Activated CD8-positive, alpha-beta memory T cell treated with anti-CD3 and anti-CD28 coated beads, Interleukin-2, amount 50 U/mL, for 48 hours (primary cell): ENCODE measurements around the gene TXNRD3.

Experiments
- DNase-seq: peaks from one replicate; pipeline ENCODE4 v3.0.0-alpha.2; 2020

The TXNRD3 gene

DNA sequence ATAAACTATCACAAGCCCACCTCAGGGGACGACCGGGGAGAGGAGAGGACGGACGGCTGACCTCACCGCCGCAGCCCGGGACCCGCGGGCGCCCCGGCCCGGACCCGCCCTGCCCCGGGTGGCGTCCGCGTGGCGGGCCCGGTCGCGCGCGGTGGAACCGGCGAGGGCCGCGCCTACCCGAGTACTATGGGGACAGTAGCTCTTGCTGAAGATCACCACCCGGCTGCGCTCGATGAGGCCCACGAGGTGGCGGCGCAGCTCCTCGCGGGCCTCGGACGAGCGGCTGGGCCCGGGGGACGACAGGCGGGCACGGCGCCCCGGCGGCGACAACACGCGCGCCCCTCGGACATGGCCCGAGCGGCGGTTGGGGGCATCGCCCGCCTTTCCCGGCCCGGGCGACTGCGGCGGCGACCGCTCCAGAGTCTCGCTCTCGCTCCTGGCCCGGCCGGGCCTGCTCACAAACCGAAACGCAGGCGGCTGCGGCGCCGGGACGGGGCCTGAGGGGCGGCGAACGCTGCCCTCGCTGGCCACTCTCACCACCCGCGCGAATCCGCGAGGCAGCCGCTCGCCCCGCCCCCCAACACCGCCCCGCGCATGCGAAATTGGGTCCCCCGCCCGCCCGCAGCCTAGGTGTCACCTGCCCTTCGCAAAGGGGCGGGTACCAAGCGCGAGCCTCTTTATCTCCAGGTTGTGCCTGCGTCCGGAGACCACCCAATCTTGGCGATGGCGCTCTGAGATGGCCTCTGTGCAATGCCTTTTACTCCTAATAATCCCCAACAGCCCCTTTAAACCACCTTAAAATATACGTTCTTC is at the start of gene TXNRD3:
TSS of gene TXNRD3 (minus strand) at position 554 of the 813 bp plus-strand sequence.
- DNase-seq = peak; percentile 89

DNA sequence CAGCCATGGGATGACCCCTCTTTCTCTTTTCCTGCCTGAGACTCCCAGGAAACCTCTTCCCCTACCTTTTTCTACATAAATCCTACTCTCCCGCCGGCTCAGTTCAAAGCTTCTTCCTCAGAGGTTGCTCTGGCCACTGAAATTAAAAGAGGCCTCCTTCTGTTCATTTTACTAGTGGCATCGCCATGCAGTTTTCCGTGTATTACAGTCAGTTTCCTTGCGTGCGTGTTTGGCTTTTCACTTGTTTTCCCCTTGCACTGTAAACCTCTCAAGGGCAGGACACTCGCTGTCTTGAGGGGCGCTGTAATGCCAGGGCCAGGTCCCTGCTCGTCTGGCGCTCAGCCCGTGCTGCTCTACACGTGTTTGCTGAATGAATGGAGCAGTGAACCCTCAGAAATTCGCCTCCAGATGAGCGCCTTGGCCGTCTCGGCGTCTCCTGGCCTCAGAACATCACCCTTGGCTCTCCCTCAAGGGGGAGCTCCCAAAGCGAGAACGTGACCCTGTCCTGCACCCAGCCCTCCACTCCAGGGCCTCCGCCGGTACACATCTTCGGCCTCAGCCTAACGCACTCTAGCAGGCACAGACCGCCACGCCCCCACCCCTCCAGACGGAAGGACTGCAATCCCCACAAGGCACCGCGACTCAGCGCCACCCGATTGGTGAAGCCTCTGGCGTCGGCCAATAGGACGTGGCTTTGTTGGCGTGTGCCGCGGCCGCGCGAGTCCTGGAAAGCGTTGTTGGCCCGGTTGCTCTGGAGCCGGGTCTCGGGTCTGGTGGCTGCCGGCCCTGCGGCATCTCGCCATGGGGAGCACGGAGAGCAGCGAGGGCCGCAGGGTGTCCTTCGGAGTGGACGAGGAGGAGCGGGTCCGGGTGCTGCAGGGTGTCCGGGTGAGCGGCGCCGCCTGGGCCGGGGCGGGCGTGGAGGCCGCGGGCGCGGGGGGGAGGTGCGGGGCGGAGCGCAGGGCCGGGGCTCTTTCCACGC is 48.9 kb upstream of the TXNRD3 start, which contains the start of gene CHCHD6:
TSS of gene CHCHD6 (plus strand) at position 729 of the 982 bp plus-strand sequence. CDS start at position 802, 73 bp downstream.
- peak; percentile 98 for DNase-seq

DNA sequence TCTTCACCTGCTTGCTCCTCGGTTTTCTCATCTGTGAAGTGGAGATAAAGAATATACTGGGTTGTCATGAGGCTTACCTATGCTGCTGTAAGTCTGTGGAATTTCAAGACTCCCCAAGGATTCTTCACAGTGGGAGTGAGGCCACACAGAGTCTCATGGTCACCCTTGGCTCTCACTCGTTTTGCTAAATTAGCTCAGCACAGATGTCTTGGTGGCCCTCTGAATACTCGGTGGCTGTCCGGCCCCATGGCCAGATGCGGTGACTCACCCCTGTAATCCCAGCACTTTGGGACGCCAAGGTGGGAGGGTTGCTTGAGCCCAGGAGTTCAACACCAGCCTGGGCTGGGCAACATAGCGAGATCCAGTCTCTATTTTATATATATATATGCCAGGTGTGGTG is 44.1 kb upstream of the TXNRD3 start:
- no peak for DNase-seq

DNA sequence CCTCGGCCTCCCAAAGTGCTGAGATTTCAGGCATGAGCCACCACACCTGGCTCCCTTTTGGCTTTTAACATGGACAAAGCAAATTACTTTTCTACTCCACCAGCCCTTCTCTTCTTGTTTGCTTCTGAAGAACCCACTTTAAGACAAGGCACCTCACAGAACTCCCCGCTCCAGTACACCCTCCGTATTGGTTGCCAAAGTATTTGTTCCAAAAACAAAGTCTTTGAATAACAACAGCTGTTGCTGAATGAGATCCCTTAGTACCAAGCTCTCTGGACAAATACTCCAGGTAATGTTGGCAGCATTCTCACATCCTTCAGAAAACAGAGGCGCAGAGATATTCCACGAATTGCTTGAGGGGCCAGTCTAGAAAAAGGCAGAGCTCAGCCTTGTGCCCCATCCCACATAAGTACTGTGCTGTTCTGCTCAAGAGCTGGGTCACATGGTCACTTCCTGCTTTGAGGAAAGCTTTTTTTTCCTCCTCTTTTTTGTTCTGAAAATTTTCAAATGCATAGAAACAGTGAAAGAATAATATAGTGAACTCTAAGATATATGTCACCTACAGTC is 41.9 kb upstream of the TXNRD3 start:
- DNase-seq = no peak

DNA sequence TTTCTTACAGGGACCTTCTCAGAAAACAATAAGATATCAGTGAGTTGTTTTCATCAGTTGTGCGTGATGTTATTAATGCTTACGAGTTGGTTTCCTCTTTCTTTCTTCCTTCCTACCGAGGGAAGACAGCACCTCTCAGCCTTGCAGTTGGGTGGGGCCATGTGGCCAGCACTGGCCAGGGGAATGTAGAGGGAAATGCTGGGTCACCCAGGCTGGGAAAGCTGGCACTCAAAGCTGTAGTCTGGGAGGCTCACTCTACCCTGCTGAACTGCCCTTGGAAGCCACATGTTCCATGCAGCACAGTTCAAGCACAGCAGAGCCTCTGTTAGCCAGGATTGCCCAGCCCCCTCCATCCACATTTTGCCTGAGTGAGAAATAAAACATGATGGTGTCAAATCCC is 39.0 kb upstream of the TXNRD3 start:
- no peak for DNase-seq

DNA sequence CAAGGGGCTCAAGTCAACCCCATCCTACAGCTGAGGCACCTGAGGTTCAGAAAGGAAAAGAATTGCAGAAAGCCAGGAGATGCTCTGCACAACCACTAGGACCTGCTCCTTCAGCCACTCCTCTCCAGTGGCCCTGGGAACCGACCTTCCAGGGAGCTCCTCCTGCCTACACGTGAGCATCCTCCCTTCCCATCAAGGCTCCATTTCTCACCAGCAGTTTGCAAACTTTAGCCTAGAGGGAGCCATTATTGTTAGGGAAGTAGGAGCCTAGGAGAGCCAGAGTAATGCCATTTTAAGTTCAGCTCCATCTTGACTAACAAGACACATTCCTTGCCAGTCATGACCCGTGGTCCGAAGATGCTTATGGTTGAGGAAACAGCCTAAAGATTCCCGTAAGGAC is 37.9 kb upstream of the TXNRD3 start:
- no peak for DNase-seq

DNA sequence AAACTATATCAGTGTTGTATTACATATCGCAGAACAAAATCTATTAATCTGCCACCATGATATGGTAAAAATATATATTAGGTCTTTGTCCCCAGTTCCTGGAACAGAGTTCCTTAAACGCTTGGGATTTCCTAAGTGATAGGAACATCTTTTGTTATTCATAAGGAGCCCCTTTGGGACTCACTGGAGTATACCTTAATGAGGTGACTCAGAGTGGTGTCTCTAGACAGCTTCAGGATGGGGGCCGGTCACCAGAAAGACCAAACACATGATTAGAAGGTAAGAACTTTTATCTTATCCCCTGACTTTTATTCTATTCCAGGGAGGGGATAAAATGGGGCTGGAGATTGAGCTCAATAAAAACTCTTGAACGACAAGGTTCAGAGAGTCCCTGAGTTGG is 36.8 kb upstream of the TXNRD3 start:
- DNase-seq = no peak

DNA sequence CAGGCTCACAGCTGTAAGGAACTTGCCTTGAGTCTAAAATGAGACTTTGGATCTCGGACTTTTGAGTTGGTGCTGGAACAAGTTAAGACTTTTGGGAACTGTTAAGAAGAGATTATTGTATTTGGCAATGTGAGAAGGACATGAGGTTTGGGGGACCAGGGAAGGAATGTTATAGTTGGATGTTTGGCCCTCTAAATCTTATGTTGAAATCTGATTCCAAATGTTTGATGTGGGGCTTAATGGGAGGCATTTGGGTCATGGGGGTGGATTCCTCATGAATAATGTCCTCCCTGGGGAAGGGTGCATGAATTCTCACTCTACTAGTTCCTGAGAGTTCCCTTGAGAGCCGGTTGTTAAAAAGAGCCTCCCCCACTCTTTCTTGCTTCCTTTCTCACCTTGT is 30.6 kb upstream of the TXNRD3 start:
- DNase-seq = no peak

DNA sequence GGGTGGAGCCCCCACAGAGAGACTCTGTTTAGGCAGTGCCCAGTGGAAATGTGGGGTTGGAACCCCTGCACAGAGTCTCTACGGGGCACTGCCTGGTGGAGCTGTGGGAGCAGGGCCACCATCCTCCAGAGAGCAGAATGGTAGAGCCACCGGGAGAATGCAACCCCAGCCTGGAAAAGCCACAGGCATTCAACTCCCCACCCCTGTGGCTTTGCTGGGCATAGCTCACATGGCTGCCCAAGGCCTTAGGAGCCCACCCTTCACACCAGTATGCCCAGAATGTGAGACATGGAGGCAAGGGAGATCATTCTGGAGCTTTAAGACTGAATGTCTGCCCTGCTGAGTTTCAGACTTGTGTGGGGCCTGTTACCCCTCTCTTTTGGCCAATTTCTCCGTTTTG is 30.1 kb upstream of the TXNRD3 start:
- DNase-seq = no peak

DNA sequence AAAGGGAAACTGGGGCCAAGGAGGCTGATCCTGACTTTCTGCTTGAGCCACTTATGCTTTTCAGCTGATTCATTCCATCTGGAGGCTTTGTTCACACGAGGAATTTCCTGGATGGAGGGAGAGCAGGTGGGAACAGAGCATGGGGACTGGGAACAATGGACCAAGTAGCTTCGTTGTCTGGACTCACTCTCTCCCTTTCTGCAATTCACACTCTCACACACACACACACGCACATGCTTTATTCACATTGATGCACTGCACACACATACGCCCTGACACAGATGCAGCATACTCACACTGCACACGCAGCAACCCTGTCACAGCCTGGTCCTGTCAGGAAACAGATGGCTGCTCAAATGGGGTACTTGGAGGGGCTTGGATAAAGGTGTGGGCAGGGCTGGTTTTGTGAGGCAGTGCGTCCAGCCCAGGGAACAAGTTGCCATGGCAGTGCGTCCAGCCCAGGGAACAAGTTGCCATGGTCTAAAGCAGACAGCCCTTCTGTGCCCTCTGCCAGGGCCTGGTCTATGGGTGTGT is 29.4 kb upstream of the TXNRD3 start:
- no peak for DNase-seq

DNA sequence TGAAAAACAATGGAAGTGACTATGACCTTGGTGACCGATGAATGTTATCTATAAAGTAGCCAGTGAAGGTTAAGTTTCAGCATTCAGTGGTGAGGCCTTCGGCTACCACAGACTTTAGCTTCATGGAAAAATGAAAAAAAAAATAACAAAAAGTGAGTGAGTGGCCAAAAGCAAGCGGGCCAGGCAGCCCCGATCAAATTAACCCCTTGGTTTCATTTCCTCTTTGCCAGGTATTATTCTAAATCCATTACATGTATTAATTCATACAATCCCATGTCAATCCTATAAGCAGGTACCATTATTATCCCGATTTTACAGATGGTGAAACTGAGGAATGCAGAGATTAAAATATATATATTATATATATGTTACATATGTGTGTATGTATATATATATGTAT is 28.1 kb upstream of the TXNRD3 start:
- DNase-seq = no peak

DNA sequence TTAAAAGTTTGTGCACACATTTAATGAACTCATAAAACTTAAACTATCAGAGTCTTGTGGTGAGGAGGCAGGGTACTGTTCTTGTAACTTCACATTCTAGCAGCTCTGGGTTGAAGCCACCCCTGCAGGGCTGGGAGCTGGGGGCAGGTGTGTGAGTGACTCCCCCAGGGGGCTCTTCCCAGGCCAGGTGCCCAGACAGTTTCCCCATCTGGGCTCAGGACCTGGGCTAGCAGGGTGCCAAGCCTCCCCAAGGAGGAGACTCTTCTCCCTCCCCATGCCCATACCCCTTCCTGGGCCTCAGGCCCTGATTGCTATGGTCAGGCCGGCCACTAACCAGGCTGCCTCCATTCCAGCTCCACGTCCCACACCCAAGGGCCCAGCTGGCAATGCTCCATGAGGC is 27.1 kb upstream of the TXNRD3 start:
- no peak for DNase-seq

DNA sequence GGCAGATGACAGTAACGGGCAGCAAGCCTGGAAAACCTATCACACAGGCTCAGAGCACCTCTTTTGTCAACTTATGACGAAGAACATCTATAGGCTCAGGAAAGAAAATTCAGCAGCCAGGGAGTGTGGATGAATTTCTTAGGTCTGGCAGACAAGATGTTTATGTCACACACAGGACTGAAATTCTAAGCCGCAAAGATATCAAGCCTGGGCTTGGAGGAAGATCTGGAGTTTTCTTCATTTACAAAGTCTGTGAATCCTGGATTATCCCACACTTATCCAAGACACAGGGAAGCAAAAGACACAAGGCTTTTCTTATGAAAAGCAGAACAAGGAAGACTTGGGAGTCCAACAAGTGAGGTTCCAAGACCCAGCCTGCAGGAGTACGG is 25.7 kb upstream of the TXNRD3 start:
- DNase-seq = no peak

DNA sequence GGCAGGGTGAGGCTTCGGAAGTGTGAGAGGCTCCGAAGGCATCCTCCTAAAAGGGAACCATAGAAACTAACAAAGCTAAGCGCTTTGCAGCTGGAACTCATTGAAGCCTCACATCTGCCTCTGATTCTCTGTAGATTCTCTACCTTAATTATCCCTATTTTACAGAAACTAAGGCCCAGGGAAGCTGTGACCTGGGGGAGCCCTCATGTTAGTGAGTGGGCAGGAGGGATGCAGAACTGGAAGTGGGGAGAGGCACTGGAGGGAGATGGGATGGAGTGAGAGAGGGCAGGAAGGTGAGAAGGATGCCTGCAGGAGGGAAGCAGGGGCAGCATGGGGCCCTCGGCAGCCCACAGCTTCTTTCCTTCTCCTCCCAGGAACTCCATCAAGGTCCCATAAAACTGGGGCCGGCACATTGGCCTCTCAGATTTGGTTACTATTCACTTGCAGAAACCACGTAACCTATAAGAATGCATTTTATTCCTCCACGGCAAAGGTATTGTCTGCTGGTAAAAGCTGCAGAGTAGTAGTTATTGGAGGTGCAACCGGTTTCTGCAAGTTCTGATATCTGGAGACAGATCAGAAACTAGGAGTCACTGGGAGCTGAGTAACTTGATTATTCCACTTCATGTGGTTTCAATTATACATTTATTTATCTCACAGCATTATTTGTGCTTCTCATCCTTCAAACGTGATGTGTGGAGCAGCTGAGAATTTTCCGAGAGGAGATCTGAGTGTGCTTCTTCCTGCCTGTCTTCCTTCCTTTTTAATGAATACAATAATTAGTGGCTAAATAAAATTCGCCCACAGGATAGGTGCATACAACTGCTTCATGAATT is 25.1 kb upstream of the TXNRD3 start:
- DNase-seq = no peak

DNA sequence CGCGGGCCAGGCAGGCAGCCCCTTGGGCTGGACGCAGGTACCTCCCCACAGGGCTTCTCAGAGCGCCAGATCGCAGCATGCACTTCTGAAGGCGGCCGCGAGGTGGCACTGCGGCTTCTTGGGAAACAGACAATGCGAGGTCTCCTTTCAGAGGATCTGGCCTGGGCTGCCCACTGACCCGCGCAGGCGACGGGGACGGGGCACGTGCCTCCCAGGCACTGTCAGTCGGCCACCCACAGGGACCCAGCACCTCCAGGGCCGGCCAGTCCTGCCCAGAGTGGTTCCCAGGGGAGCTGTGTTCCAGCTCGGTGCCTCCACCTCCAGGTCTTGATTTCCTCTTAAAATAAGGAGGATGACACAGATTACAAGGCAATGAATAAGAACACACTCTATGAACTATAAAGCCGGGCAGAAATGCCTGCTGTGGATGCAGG is 24.4 kb upstream of the TXNRD3 start:
- DNase-seq = peak; percentile 94

DNA sequence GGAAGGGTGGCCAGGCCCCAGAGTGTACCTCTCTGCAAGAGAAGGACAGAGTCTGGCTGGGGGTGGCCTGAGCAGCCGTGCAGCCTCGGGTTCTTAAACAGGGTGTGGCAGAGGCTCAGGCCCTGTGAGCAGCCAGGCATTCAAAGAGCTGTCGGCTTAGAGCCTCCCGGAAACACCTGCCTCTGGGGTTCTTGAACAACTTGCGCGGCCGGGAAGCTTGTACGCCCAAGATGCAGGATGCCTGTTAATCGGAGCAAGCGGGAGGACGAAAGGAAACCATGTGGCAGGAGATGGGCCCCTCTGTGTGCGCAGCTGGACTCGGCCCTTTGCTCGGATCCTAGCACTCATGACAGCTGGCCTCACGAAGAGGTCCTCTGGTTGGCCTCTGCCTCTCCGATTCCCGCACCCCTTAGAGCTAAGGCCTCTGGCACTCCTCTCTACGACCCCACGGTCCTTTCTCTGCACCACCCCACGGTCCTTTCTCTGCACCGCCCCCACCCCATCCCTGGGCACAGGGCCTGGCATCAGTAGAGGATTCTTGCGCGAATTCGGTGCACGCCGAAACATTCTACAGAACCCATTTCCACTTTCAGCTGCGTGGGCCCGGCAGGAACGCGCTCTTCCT is 23.9 kb upstream of the TXNRD3 start:
- no peak for DNase-seq

DNA sequence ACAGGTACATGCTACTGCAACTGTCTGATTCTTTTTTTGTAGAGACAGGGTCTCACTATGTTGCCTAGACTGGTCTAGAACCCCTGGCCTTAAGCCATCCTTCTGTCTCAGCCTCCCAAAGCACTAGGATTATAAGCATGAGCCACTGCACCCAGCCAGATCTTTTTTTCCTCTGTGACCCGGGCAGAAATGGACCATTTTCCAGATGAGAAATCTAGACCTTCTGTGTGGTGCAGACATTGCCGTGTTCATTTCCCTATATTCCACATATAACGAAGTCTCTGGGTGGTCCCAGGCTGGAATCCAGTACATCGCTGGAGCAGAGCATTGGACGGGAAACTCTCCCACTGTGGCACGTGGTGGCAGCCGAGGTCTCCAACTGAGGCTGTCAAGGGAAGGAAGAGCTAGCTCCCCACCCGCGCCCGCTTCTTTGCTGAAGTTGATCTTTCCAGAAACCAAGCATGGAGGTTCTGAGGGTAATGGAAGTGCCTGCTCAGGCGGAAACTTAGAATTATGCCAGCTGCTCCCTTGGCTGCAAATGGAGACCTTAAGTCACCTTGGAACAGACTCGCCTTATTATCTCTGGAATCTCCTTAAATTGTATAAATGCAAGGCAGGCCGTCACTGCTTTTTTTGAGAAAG is 23.1 kb upstream of the TXNRD3 start:
- no peak for DNase-seq

DNA sequence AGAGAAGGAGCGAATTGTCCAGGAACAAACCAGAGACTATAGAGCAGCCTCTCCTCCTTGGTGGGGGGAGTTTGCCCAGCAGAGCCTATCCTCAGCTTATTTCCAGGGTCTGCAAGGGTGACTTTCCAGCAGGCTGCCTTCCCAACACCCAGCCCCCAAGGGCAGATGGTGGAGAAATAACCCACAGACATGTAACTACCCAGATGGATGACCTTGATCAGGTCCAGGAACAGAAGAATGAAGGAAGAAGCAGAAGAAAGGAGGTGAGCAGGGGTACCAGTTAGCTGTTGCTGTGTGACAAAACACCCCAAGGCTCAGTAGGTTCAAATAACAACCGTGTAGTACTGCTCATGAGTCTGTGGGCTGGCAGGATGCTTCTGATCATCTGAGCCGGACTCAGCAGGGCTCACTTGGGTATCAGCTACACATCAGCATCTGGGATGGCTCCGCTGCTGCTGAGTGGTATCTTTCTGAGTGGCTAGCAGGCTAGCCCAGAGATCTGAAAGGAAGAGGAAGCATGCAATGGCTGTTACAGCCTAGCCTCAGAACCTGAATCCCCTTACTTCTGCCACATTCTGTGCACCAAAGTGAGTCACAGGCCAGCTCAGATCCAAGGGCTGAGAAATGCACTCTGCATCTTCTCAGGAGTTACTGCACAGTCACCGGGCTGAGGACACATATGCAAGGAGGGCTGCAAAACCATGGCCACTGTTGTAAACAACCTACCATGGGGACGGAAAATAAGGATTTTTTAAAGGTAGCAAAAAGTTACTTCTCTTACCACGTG is 22.2 kb upstream of the TXNRD3 start:
- no peak for DNase-seq

DNA sequence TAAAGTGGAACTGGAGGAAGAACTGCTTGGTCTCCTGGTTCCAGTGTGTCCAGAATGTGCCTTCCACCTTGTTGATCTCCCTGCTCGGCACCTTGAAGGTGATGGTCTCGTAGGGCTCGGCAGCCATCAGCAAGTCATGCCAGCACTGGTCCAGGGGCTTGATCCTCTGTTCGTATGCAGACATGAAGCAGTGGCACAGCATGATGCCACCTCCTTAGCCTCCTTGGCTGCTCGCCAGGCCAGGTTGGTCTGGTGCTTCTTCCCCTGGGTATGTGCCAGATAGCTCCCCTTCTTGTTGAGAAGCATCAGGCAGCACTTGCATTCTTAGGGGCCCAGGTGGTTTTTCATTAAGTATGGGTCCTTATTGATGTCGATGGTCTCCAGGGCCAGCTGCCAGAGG is 17.8 kb upstream of the TXNRD3 start:
- DNase-seq = no peak

DNA sequence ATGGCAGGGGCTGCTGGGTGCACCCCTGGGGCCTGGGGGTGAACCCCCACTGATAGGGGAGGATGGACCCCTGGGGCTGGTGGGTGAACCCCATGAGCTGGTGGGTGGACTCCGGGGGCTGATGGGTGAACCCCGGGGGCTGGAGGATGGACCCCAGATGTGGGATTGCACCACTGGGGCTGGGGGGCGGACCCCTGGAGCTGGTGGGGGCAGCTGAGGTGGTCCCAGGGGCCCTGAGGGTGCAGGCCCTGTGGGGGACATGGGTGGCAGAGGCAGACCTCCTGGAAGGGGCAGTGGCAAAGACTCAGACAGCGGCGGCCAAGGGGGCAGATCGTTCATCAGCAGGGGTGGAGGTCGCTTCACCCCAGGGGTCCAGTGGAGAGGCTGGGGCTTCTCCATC is 17.4 kb upstream of the TXNRD3 start:
- DNase-seq = no peak
